T-helper 2 cell treated with Interferon-gamma antibody and Interleukin-4, amounts not matched to agents 5 μg/mL and 100 μg/mL, for 36 hours (primary cell): ENCODE data around the gene TM9SF1.

Experiments used
- DNase-seq: peaks from one replicate; pipeline ENCODE4 v3.0.0; 2021; ENCODE audit warnings: low spot score
- H3K27ac Mint-ChIP-seq: one replicate; pipeline ENCODE4 v1.8.0; 2021; ENCODE audit warnings: mild to moderate bottlenecking, mixed read lengths
- H3K27me3 Mint-ChIP-seq: one replicate; pipeline ENCODE4 v1.8.0; 2021; ENCODE audit warnings: low read depth, mixed read lengths
- H3K36me3 Mint-ChIP-seq: one replicate; pipeline ENCODE4 v1.8.0; 2021; ENCODE audit warnings: low read depth, mixed read lengths
- H3K4me1 Mint-ChIP-seq: one replicate; pipeline ENCODE4 v1.8.0; 2021; ENCODE audit warnings: low read depth, mixed read lengths
- H3K4me3 Mint-ChIP-seq: one replicate; pipeline ENCODE4 v1.8.0; 2022; ENCODE audit warnings: mild to moderate bottlenecking, moderate library complexity, mixed read lengths
- H3K9me3 Mint-ChIP-seq: one replicate; pipeline ENCODE4 v1.8.0; 2021; ENCODE audit warnings: mixed read lengths

Gene TM9SF1

DNA sequence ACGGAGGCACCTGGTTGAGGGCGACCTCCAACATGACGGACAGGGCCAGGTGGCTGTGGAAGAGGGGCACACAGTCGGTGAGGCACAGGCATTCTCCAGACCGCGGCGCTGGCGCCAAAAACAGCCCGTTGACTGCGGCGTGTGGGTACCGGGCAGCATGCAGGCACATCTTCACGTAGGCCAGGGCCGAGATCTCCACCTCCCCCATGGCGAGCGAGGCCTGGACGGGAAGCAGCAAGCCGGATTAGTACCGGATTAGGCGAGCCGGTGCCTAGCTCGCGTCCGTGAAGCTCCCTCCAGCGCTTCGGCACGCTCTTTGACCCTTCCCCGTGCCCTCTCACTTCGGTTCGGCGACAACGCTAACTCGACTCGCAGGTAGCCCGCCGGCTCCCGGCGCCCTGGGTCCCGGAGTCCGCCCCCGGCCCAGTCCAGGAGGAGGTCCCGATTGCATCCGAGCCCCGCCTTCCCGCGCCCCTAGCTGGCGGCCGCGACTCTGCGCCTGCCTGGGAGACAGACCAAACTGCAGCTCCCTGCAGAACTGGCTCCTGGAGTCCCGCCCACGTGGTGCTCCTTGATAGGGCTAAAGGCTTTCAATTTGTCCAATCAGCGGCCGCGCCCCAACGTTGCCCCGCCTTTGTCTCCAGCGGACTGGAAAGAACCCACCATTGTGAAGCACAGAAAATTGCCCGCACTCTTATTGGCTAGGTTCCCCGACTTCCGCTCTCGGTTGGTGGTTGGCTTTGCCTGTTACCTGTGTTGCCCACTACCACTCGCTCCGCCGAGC lies 54.0 kb downstream of the TM9SF1 start, which contains the start of gene EMC9:
Gene EMC9, minus strand, starts transcription at position 495 of the 784 bp plus-strand sequence. Its CDS starts 287 bp downstream, at position 208.
- Mint-ChIP-seq H3K36me3 (peaks cover 80% of the 10 kb centered on the region), H3K27ac (peak within 1 kb of the TSS; percentile 84), H3K4me1 (peaks cover 60% of the 10 kb centered on the region)

DNA sequence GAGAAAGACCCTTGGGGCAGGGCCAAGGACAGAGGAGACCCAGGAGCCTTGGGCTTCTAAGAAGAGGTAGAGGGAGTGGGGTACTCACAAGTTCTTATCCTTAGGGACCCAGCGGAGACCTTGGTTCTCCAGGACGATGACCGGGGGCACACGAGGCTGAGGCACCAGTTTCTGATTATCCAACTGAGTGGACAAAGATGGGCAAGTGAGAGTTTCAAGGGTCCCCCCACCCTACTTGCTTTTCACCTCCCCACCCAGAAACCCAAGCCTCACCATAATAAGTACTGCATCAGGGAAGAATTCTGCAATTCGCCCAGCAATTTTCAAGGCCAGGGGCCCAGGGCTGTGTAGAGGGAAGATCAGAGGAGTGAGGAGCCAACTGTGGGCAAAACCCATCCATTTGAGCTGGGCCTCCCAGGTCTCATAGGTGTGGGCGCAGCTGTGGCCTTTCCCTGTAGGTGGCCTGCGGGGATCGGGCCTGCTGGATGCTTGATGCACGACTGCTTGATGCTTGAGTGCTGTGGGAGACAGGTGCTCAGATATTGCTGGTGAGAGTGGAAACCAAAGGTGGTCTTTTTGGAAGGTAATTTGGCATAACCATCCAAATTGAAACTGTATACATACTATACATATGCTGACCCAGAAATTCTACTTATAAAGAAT lies 55.8 kb downstream of the TM9SF1 start:
- peak overlapping the region; percentile 77 for H3K27ac Mint-ChIP-seq
- DNase-seq: no peak
- H3K4me3 Mint-ChIP-seq: peak overlapping the region; percentile 99
- no peaks in the 10 kb centered on the region for H3K9me3 Mint-ChIP-seq
- H3K27me3 Mint-ChIP-seq: no peaks in the 10 kb centered on the region
- peaks cover 64% of the 10 kb centered on the region for H3K36me3 Mint-ChIP-seq
- peaks cover 54% of the 10 kb centered on the region for H3K4me1 Mint-ChIP-seq

More for the DNA sequence above, 54.0 kb downstream of the TM9SF1 start, which contains the start of gene EMC9:
- DNase-seq: peak; percentile 100
- Mint-ChIP-seq H3K27me3 (no peaks in the 10 kb centered on the region), H3K4me3 (peak within 1 kb of the TSS; percentile 99), H3K9me3 (no peaks in the 10 kb centered on the region)
